ENCODE measurements around the gene HMGCL. TPM values are rescaled to one million over a fixed set of nuclear protein-coding genes. Genes with fewer than 3 reads are reported as not detected.

The HMGCL gene
- total RNA-seq (2016; rRNA removed; fragmentation: Illumina TruSeq; extraction: Trizol) (21.3 and 30.0 TPM in 2 replicates), polyA plus RNA-seq (2011; rRNA removed) (41.4 and 48.7 TPM in 2 replicates), polyA minus RNA-seq (2011; rRNA and poly(A)+ RNA removed; ENCODE audit: low replicate concordance) (10.6 and 40.6 TPM in 2 replicates), Bru-seq, nascent RNA (percentile 61 among the genes with signal in this experiment), BruChase-seq, experiment 1, labeled RNA remaining after a 6-hour chase (percentile 55 among the genes with signal in this experiment), BruChase-seq, experiment 2, labeled RNA remaining after a 2-hour chase (percentile 51 among the genes with signal in this experiment)
- total RNA-seq (2016; cell fraction: cytosol; rRNA removed; fragmentation: Illumina TruSeq; extraction: Trizol; ENCODE audit: low read depth) = 6.9 and 9.1 TPM in 2 replicates
- total RNA-seq (2016; cell fraction: insoluble cytoplasmic fraction; rRNA removed; fragmentation: Illumina TruSeq; extraction: Trizol) = 23.5 and 29.4 TPM in 2 replicates
- total RNA-seq (2016; cell fraction: membrane; rRNA removed; fragmentation: Illumina TruSeq; extraction: Trizol) = 8.9 and 9.2 TPM in 2 replicates
- total RNA-seq (2016; cell fraction: nucleus; rRNA removed; fragmentation: Illumina TruSeq; extraction: Trizol) = 10.0 and 12.6 TPM in 2 replicates
- polyA plus RNA-seq (2011; cell fraction: cytosol; rRNA removed) = 48.8 and 53.2 TPM in 2 replicates
- 21.0 and 23.2 TPM in 2 replicates for polyA plus RNA-seq (2011; cell fraction: nucleus; rRNA removed)
- 38.1 and 41.7 TPM in 2 replicates for polyA plus RNA-seq (2012)
- 3.6 and 4.1 TPM in 2 replicates for polyA plus RNA-seq (2016; cell fraction: cytosol; fragmentation: Illumina TruSeq; extraction: Trizol; ENCODE audit: low read depth)
- polyA plus RNA-seq (2016; cell fraction: insoluble cytoplasmic fraction; fragmentation: Illumina TruSeq; extraction: Trizol; ENCODE audit: low read depth) = 24.4 and 26.5 TPM in 2 replicates
- polyA plus RNA-seq (2016; cell fraction: membrane; fragmentation: Illumina TruSeq; extraction: Trizol; ENCODE audit: low read depth) = 5.5 and 6.2 TPM in 2 replicates
- polyA plus RNA-seq (2016; cell fraction: nucleus; fragmentation: Illumina TruSeq; extraction: Trizol; ENCODE audit: insufficient read depth, low read depth) = 15.9 and 18.0 TPM in 2 replicates
- 14.9 and 18.3 TPM in 2 replicates for polyA minus RNA-seq (2011; cell fraction: cytosol; rRNA and poly(A)+ RNA removed)
- polyA minus RNA-seq (2011; cell fraction: nucleus; rRNA and poly(A)+ RNA removed) = 16.9 and 25.7 TPM in 2 replicates
- long read RNA-seq, experiment 1, transcript HMGCL-204 (7 exons, 1,354 nt) = minor isoform, 10 of 83 reads
- long read RNA-seq, experiment 1, transcript HMGCL-203 (9 exons, 1,600 nt) = major isoform, 63 of 83 reads
- long read RNA-seq, experiment 1, partial matches to known transcripts = 7 of 83 reads
- long read RNA-seq, experiment 1, other reads (novel, unspliced or antisense) = 3 of 83 reads
- long read RNA-seq, experiment 2, transcript HMGCL-203 (9 exons, 1,600 nt) = major isoform, 46 of 70 reads
- long read RNA-seq, experiment 2, partial matches to known transcripts = 12 of 70 reads
- long read RNA-seq, experiment 2, other reads (novel, unspliced or antisense) = 8 of 70 reads

GRCh38 chr1:23825076-23825761 lies at the start of gene HMGCL:
TSS of gene HMGCL (minus strand) at chr1:23825429. CDS start at chr1:23825415, 14 bp downstream.
- Histone ChIP-seq H3K4me3 (replicated peaks in 1 of 3; ENCODE audit: insufficient read depth in 1 of 3, low read depth in 2 of 3, low read length in 3 of 3) (peak within 1 kb of the TSS; percentile 90 to 100 (median 99)), H2AFZ (ENCODE audit: low read length) (peak within 1 kb of the TSS; percentile 84), H3K79me2 (ENCODE audit: insufficient read depth, low read length) (peaks cover 14% of the 10 kb centered on the region), H4K20me1 (ENCODE audit: insufficient read depth, low read length) (no peaks in the 10 kb centered on the region), H3K9me3 (ENCODE audit: low read length) (no peaks in the 10 kb centered on the region), H3K4me1 (ENCODE audit: insufficient read depth, low read length) (peaks cover 24% of the 10 kb centered on the region), H3K27ac (ENCODE audit: extremely low read length, insufficient read depth, low read length) (peak within 1 kb of the TSS; percentile 99), H3K4me2 (ENCODE audit: low read depth, low read length) (peak within 1 kb of the TSS; percentile 89), H3K9ac (ENCODE audit: insufficient read depth, low read depth, low read length) (peak within 1 kb of the TSS; percentile 100), H3K36me3 (replicated peaks in 1 of 2; ENCODE audit: control insufficient read depth in 1 of 2, insufficient read depth in 2 of 2, low read length in 2 of 2) (no peaks in the 10 kb centered on the region), H3K27me3 (ENCODE audit: control insufficient read depth in 1 of 2, insufficient read depth in 2 of 2, low read length in 2 of 2) (no peaks in the 10 kb centered on the region; a peak in 1 of 5 replicates)
- peak; percentile 18 for FAIRE-seq
- in situ Hi-C loops (cut with HindIII; ENCODE audit: extremely low pct_ligation_motif_present, low pct_unique_long_range_greater_than_20kb) (no loop called here), intact Hi-C loops (cut with micrococcal nuclease; ENCODE audit: unreplicated experiment) (no loop called here)
- peak; percentile 80 for DNase-seq (ENCODE audit: low spot score)
- ChIA-PET CTCF (ENCODE audit: low intra/inter-chr PET ratio, low total read pairs) (interaction anchor here (0.8 kb wide), 1 partner anchor 43 kb away, joined by 3 read pairs; the partner anchor contains the start of gene FUCA1), POLR2A (interaction anchor here (0.6 to 5.2 kb wide), 29 partner anchors 13 to 481 kb away, joined by 3 to 71 read pairs (median 4); partner anchors contain the start of genes ELOA, GALE, HNRNPR and LYPLA2)
- ATAC-seq = peak; percentile 94
- TSS peak; percentile 92 for BruUV-seq (replicated peaks)
- 2% methylated on average over 12 of the region's 42 CpGs for WGBS (ENCODE audit: low lambda C conversion rate)
- peak; percentile 84; the same call in 1 of the 2 replicates for TF ChIP-seq THAP9 (CRISPR knock-in tag; IDR thresholded peaks at IDR 0.05; ENCODE audit: borderline replicate concordance)
- TF ChIP-seq ZFP91 (CRISPR knock-in tag; IDR thresholded peaks at IDR 0.05; ENCODE audit: borderline replicate concordance) = peak; percentile 88; the same call in 1 of the 2 replicates
- TF ChIP-seq ZNF780A (CRISPR knock-in tag; IDR thresholded peaks at IDR 0.05) = no peak
- TF ChIP-seq ZBTB3 (CRISPR knock-in tag; IDR thresholded peaks at IDR 0.05; ENCODE audit: borderline replicate concordance, low read depth) = 0 out of 2 replicates have a peak, but pooled peaks have one; percentile 23
- TF ChIP-seq MXD4 (CRISPR knock-in tag; IDR thresholded peaks at IDR 0.05) = 0 out of 2 replicates have a peak, but pooled peaks have one; percentile 68
- no peak for TF ChIP-seq CSRNP2 (CRISPR knock-in tag; conservative IDR thresholded peaks at IDR 0.05; ENCODE audit: low read depth)
- TF ChIP-seq ZNF33A (CRISPR knock-in tag; IDR thresholded peaks at IDR 0.05; ENCODE audit: borderline replicate concordance) = no peak
- 0 out of 2 replicates have a peak, but pooled peaks have one; percentile 78 for TF ChIP-seq ZNF674 (CRISPR knock-in tag; IDR thresholded peaks at IDR 0.05; ENCODE audit: low read depth)
- TF ChIP-seq RORA (CRISPR knock-in tag; IDR thresholded peaks at IDR 0.05) = no peak
